IMR-90 (cell line): Measurements from ENCODE around the gene MAPKAPK2. TPM values are rescaled to one million over a fixed set of nuclear protein-coding genes. Genes with fewer than 3 reads are reported as not detected.

Experiments
- ATAC-seq: fragments of 200-7000 bp; cut with Tn5 transposase; 2 replicates; pipeline ENCODE4 v1.9.1; 2020; ENCODE audit warnings: low read depth, mild to moderate bottlenecking, moderate library complexity
- BruUV-seq: library from RNA; stranded (reverse); fragments of 400-500 nt; replicated peaks from 2 replicates; lab custom pipeline; 2021; lab: Mats Ljungman, UMichigan
- CTCF ChIA-PET: fragments of 300-600 bp; formaldehyde crosslinking; extraction: SDS; loops from one replicate; lab custom pipeline; 2021; ENCODE audit warnings: antibody characterized with exemption; lab: Yijun Ruan, JAX
- POLR2A ChIA-PET: fragments of 300-600 bp; sonication (Branson Sonifier 250); formaldehyde crosslinking; loops from one replicate; lab custom pipeline; 2022; ENCODE audit warnings: antibody characterized with exemption; ENCODE audit not compliant: unreplicated experiment; lab: Charles Lee
- DNase-seq: peaks from one replicate; pipeline ENCODE4 v3.0.0; 2013
- H2AFZ ChIP-seq: replicated peaks from 2 replicates; pipeline ENCODE3; 2013; ENCODE audit warnings: low read length, mild to moderate bottlenecking; ENCODE audit not compliant: poor library complexity
- H2AK5ac ChIP-seq: 2 replicates; pipeline ENCODE4 v1.6.1; 2013; ENCODE audit warnings: low read depth, low read length, inconsistent platforms
- H2AK9ac ChIP-seq: replicated peaks from 2 replicates; pipeline ENCODE3; 2013; ENCODE audit warnings: mild to moderate bottlenecking, low read depth, low read length, moderate library complexity; ENCODE audit not compliant: poor library complexity
- H2BK120ac ChIP-seq: 2 replicates; pipeline ENCODE4 v1.6.1; 2013; ENCODE audit warnings: low read depth, low read length, inconsistent platforms
- H2BK15ac ChIP-seq: 3 replicates; pipeline ENCODE4 v1.6.1; 2013; ENCODE audit warnings: low read depth, low read length, inconsistent platforms
- H2BK20ac ChIP-seq: 2 replicates; pipeline ENCODE4 v1.6.1; 2013; ENCODE audit warnings: low read depth, mild to moderate bottlenecking, inconsistent platforms, low read length, moderate library complexity
- H2BK5ac ChIP-seq: 2 replicates; pipeline ENCODE4 v1.6.1; 2013; ENCODE audit warnings: mild to moderate bottlenecking, low read depth, low read length, inconsistent platforms; ENCODE audit not compliant: poor library complexity, severe bottlenecking
- H3K14ac ChIP-seq: replicated peaks from 2 replicates; pipeline ENCODE4 v1.6.1; 2013; ENCODE audit warnings: low read depth, low read length, inconsistent platforms
- H3K18ac ChIP-seq: 2 replicates; pipeline ENCODE4 v1.6.1; 2013; ENCODE audit warnings: low read depth, low read length, control low read depth
- H3K23ac ChIP-seq: 2 replicates; pipeline ENCODE4 v1.6.1; 2013; ENCODE audit warnings: low read depth, low read length, inconsistent platforms
- H3K27ac ChIP-seq: 2 replicates; pipeline ENCODE4 v1.5.1; 2013; ENCODE audit warnings: mild to moderate bottlenecking, control low read depth, low read length; ENCODE audit not compliant: insufficient read depth
- H3K27me3 ChIP-seq: 2 replicates; pipeline ENCODE4 v1.6.1; 2013; ENCODE audit warnings: low read length; ENCODE audit not compliant: control insufficient read depth, insufficient read depth
- H3K36me3 ChIP-seq: 2 replicates; pipeline ENCODE4 v1.6.1; 2013; ENCODE audit warnings: low read length, mixed read lengths; ENCODE audit not compliant: control insufficient read depth, insufficient read depth
- H3K4ac ChIP-seq: 2 replicates; pipeline ENCODE4 v1.6.1; 2013; ENCODE audit warnings: low read depth, low read length, inconsistent platforms
- H3K4me1 ChIP-seq: 2 replicates; pipeline ENCODE4 v1.6.1; 2013; ENCODE audit warnings: low read length, mixed read lengths; ENCODE audit not compliant: control insufficient read depth, insufficient read depth
- H3K4me2 ChIP-seq: 2 replicates; pipeline ENCODE4 v1.6.1; 2013; ENCODE audit warnings: low read depth, mild to moderate bottlenecking, control low read depth, low read length, moderate library complexity
- H3K4me3 ChIP-seq: 2 replicates; pipeline ENCODE4 v1.5.1; 2013; ENCODE audit warnings: low read depth, mild to moderate bottlenecking, control low read depth, low read length, moderate library complexity; ENCODE audit not compliant: insufficient read depth
- H3K56ac ChIP-seq: 2 replicates; pipeline ENCODE4 v1.6.1; 2013; ENCODE audit warnings: low read length, inconsistent platforms; ENCODE audit not compliant: insufficient read depth; ENCODE audit errors: extremely low read depth
- H3K79me1 ChIP-seq, 2 experiments: 2 replicates each; pipeline ENCODE4 v1.6.1; 2013; ENCODE audit warnings: low read length in 2 of 2, inconsistent platforms in 1 of 2, low read depth in 1 of 2
- H3K9ac ChIP-seq: 2 replicates; pipeline ENCODE4 v1.6.1; 2013; ENCODE audit warnings: low read depth, low read length, control low read depth
- H3K9me1 ChIP-seq: 2 replicates; pipeline ENCODE4 v1.6.1; 2013; ENCODE audit warnings: low read length, inconsistent platforms; ENCODE audit not compliant: insufficient read depth
- H3K9me3 ChIP-seq: 2 replicates; pipeline ENCODE4 v1.6.1; 2013; ENCODE audit warnings: low read length; ENCODE audit not compliant: control insufficient read depth, insufficient read depth
- H4K20me1 ChIP-seq: 2 replicates; pipeline ENCODE4 v1.6.1; 2013; ENCODE audit warnings: low read length, inconsistent platforms; ENCODE audit not compliant: insufficient read depth
- H4K5ac ChIP-seq: 2 replicates; pipeline ENCODE4 v1.6.1; 2013; ENCODE audit warnings: mild to moderate bottlenecking, low read depth, low read length, control low read depth
- H4K8ac ChIP-seq, 2 experiments: 2 replicates each; pipeline ENCODE4 v1.6.1; 2013; ENCODE audit warnings: low read depth in 2 of 2, low read length in 2 of 2, control low read depth in 1 of 2, inconsistent platforms in 1 of 2
- H4K91ac ChIP-seq: 2 replicates; pipeline ENCODE4 v1.6.1; 2013; ENCODE audit warnings: low read depth, low read length, inconsistent platforms; ENCODE audit not compliant: insufficient read depth
- ELK1 ChIP-seq: fragments of 150-350 bp; IDR thresholded peaks from 2 replicates; pipeline ENCODE4 v1.6.1; 2016; ENCODE audit warnings: low read depth, mild to moderate bottlenecking, low read length, moderate library complexity, borderline replicate concordance
- MAZ ChIP-seq: IDR thresholded peaks from 2 replicates; pipeline ENCODE4 v1.6.1; 2012; ENCODE audit warnings: low read depth, mild to moderate bottlenecking, low read length, improper control_type of control experiment, moderate library complexity, borderline replicate concordance
- RAD21 ChIP-seq: IDR thresholded peaks from 2 replicates; pipeline ENCODE4 v1.6.1; 2012; ENCODE audit warnings: low read length, improper control_type of control experiment
- RFX5 ChIP-seq: IDR thresholded peaks from 2 replicates; pipeline ENCODE4 v1.8.0; 2012; ENCODE audit warnings: low read depth, mild to moderate bottlenecking, low read length, moderate library complexity
- WGBS, 2 experiments: methylation state at CpG; one replicate each; pipeline versions ENCODE4 v1.1.5 to v1.1.7; 2013; ENCODE audit warnings: missing lambda C conversion rate in 2 of 2; ENCODE audit not compliant: insufficient read length in 1 of 2; ENCODE audit errors: extremely low coverage in 2 of 2; 5-methylcytosine and 5-hydroxymethylcytosine counted together
- dilution Hi-C: fragments of 300-500 bp; cut with HindIII; formaldehyde crosslinking; loops from one replicate; pipeline ENCODE4 v1.14.3; 2018; ENCODE audit warnings: low sequenced_read_pairs; ENCODE audit not compliant: unreplicated experiment
- in situ Hi-C: fragments of 300-500 bp; cut with MboI; formaldehyde crosslinking; loops from 3 replicates; pipeline ENCODE4 v1.14.3; 2019; ENCODE audit warnings: low sequenced_read_pairs, inconsistent platforms, mixed read lengths
- intact Hi-C: fragments of 100-400 bp; cut with micrococcal nuclease; formaldehyde crosslinking; loops from 2 replicates; pipeline ENCODE4 v1.10.0; 2022
- polyA plus RNA-seq, 3 experiments: library from polyadenylated mRNA; depleted of rRNA; stranded (reverse); fragments of >200 nt; gene quantifications; 2 replicates each; pipeline ENCODE4 v1.2.3, GENCODE V29; 2012; ENCODE audit warnings: low replicate concordance in 1 of 3
- total RNA-seq: library from RNA; depleted of rRNA; stranded (reverse); fragments of >200 nt; gene quantifications from 2 replicates; pipeline ENCODE4 v1.2.3, GENCODE V29; 2012

The MAPKAPK2 gene
- total and polyA plus RNA-seq, 2 of the 4 experiments (the other 2 are of a cell fraction), result 56.5 to 66.4 TPM

GRCh38 chr1:206636671-206637070 lies 48.0 kb upstream of the MAPKAPK2 start:
- Histone ChIP-seq H4K8ac (no peak overlapping the region), H4K20me1 (no peaks in the 10 kb centered on the region), H3K4me2 (peak overlapping the region; percentile 70), H3K4me1 (peaks cover 8% of the 10 kb centered on the region), H3K9ac (no peak overlapping the region), H2BK120ac (no peak overlapping the region), H2BK20ac (no peak overlapping the region), H3K14ac (0 out of 2 replicates have a peak overlapping the region, but pooled peaks have one; percentile 25), H3K18ac (no peak overlapping the region), H2AFZ (no peak overlapping the region), H4K91ac (no peak overlapping the region), H2AK5ac (no peak overlapping the region), H2AK9ac (no peak overlapping the region), H3K23ac (no peak overlapping the region; the same call in 1 of the 2 replicates), H2BK15ac (no peak overlapping the region), H3K36me3 (no peaks in the 10 kb centered on the region; the same call in 1 of the 2 replicates), H4K5ac (no peak overlapping the region), H3K9me1 (0 out of 2 replicates have a peak, but pooled peaks cover 3% of the 10 kb centered on the region), H3K56ac (no peak overlapping the region), H3K27ac (no peak overlapping the region), H3K27me3 (no peaks in the 10 kb centered on the region), H3K4ac (no peak overlapping the region), H3K79me1 (peaks cover 3 to 25% of the 10 kb centered on the region in 2 experiments), H3K9me3 (no peaks in the 10 kb centered on the region), H3K4me3 (peak overlapping the region; percentile 32; the same call in 1 of the 2 replicates), H2BK5ac (no peak overlapping the region)
- no peak for ATAC-seq
- intact Hi-C loops (loop anchor here (10.0 kb wide), 1 partner anchor 348 kb away; no protein-coding TSS in a partner anchor), in situ Hi-C loops (no loop called here), dilution Hi-C loops (no loop called here)
- TF ChIP-seq ELK1 (no peak), MAZ (no peak), RFX5 (no peak), RAD21 (no peak)
- no peak for DNase-seq
- WGBS, 2 experiments, result no CpG with 5 or more reads among the region's 4 CpGs
- POLR2A ChIA-PET, result no interaction called here
- no TSS peak for BruUV-seq
- CTCF ChIA-PET, result no interaction called here
